Forelimb muscle (tissue), 1 donor: Measurements from ENCODE around the gene PYGO1. TPM values are rescaled to one million over a fixed set of nuclear protein-coding genes. Genes with fewer than 3 reads are reported as not detected.
"Not testable (repeated sequence)": the region's sequence is repeated elsewhere in the genome, so short reads cannot be mapped to it uniquely, and the experiment has no call there.

Experiments used
- DNase-seq: peaks from one replicate; pipeline ENCODE4 v3.0.0-alpha.2; 2013; ENCODE audit warnings: low read depth
- polyA plus RNA-seq: library from polyadenylated mRNA; unstranded; fragments of 120-200 nt; gene quantifications from one replicate; pipeline ENCODE4 v1.2.1, GENCODE V29; 2013; ENCODE audit not compliant: insufficient read length

Gene PYGO1
- polyA plus RNA-seq, 1 donor, result 8.4 TPM

GRCh38 chr15:55573224-55573623 lies 14.9 kb downstream of the PYGO1 start:
- no peak for DNase-seq

- no peak for DNase-seq
Measured at GRCh38 chr15:55564347-55565145, 23.6 kb downstream of the PYGO1 start.

- no peak for DNase-seq
Measured at GRCh38 chr15:55562601-55563000, 25.5 kb downstream of the PYGO1 start.

- no peak for DNase-seq
Measured at GRCh38 chr15:55555089-55555488, 33.1 kb downstream of the PYGO1 start.

- no peak for DNase-seq
Measured at GRCh38 chr15:55552926-55553325, 35.2 kb downstream of the PYGO1 start.

GRCh38 chr15:55552451-55552850 lies 35.7 kb downstream of the PYGO1 start:
- no peak for DNase-seq

GRCh38 chr15:55549305-55549704 lies 38.8 kb downstream of the PYGO1 start:
- DNase-seq, result no peak

GRCh38 chr15:55546718-55547117 lies 41.4 kb downstream of the PYGO1 start:
- DNase-seq, result no peak

- no peak for DNase-seq
Measured at GRCh38 chr15:55535436-55535835, 52.7 kb downstream of the PYGO1 start.

GRCh38 chr15:55532944-55533343 lies 55.2 kb downstream of the PYGO1 start:
- no peak for DNase-seq

GRCh38 chr15:55530861-55531313 lies 57.3 kb downstream of the PYGO1 start:
- no peak for DNase-seq

GRCh38 chr15:55528812-55529211 lies 59.3 kb downstream of the PYGO1 start:
- no peak for DNase-seq

GRCh38 chr15:55527150-55527549 lies 61.0 kb downstream of the PYGO1 start:
- DNase-seq, result no peak

GRCh38 chr15:55526559-55527036 lies 61.5 kb downstream of the PYGO1 start:
- DNase-seq, result no peak

- DNase-seq, result no peak
Measured at GRCh38 chr15:55522742-55523450, 65.2 kb downstream of the PYGO1 start.

GRCh38 chr15:55518641-55519040 lies 69.5 kb downstream of the PYGO1 start:
- no peak for DNase-seq

GRCh38 chr15:55518009-55518408 lies 70.1 kb downstream of the PYGO1 start:
- DNase-seq, result no peak

- no peak for DNase-seq
Measured at GRCh38 chr15:55515991-55516776, 72.0 kb downstream of the PYGO1 start.

- DNase-seq, result no peak
Measured at GRCh38 chr15:55515491-55515890, 72.7 kb downstream of the PYGO1 start.

GRCh38 chr15:55514414-55514850 lies 73.7 kb downstream of the PYGO1 start:
- DNase-seq, result no peak

- not testable (repeated sequence) for DNase-seq
Measured at GRCh38 chr15:55513621-55514413, 74.3 kb downstream of the PYGO1 start.
